ENCODE results near the gene PER2.

GRCh38 chr2:238239863-238240756, 48.3 kb downstream of the PER2 start, which contains the start of gene HES6:
- no peak for TF ChIP-seq EZH2 (IDR thresholded peaks at IDR 0.05; ENCODE audit: borderline replicate concordance, insufficient read depth, low read depth, low read length, poor library complexity, severe bottlenecking)
- TF ChIP-seq CTCF (IDR thresholded peaks at IDR 0.05): no peak

Measured in B cell (primary cell).